Non-pigmented ciliary epithelial cell (primary cell): ENCODE results near the gene QKI.

Experiments used
- DNase-seq: peaks from one replicate; pipeline ENCODE4 v3.0.0-alpha.2; 2010; ENCODE audit warnings: low read depth

Gene QKI

DNA sequence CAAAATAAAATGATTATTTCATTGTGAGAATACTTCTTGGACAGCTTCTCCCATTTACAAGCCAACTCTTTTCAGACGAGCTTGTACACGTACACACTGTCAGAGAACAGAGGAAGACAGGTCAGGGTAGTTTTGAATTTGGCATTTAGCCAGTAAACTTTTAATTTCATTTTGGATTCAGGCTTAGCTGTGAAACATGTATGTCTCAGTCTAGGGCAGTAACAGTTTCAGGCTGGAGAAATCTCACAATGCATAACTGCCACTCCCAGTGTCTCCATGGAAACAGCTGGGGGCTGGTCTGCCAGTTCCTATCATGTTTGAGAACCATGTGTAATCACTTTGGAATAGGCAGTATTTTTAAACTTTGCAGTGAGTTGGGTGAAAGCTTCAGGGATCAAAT is 22.0 kb upstream of the QKI start:
- DNase-seq: no peak

DNA sequence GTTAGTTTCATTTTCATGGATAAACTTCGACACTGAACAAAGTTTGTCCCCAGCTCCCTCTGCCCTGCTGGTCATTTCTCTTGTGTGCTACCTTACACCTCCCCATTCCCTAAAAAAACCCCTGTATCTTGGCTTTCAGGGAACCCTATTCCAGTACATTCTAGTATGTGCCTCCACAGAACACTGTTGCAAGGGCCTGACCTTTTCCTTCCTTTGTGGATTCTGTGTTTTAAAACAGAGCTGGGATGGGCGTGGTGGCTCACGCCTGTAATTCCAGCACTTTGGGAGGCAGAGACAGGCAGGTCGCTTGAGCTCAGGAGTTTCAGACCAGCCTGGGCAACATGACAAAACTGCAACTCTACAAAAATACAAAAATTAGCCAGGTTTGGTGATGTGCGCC is 20.6 kb upstream of the QKI start:
- no peak for DNase-seq

DNA sequence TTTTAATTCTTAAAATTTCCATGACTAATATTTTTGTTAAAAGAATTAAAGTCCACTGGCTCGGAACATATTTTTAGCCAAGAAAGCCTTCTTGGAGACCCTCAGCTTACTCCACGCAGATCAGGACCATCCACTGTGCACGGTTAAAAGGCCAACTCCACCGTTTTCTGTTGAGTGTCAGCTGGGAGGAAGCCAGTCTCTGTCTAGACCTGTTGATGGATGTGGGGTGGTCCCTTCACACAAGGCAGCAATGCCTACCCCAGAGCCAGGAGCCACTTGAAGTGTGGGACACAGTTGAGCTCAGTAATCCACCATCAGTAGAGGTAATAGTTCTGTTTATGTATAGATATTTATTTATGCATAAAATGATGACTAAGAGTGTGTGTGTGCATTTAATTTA is 19.9 kb upstream of the QKI start:
- no peak for DNase-seq

DNA sequence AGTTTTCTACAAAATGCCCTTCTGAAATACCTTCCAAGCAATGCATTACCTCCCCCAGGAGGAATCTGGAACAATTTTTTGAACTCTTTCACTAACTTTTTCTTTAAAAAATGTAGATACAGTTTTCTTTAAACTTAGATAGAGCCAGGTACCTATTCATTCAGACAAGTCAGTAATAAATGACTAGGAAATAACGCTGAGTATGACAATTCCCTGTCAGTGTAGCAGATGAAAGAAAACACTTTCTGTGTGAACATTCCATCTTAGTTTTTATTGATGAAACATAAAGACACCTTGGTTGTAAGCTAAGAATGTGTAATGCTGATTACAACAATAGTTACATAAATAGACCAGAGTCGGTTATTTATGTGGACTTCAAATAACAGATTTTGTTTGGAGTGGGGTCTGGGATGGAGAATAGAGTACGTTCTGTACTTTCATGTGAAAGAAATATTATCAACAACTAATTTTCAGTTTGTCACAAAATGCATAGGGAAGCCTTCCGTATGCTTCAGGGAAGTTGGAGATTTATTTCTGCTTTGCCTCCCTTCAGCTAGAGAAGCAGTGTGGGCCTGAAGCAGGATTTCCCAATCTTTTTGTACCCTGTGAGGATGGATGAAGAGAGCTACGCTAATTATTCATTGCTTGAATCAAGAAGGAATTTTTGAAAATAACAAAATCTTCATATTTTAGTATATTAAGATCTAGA is 19.2 kb upstream of the QKI start:
- no peak for DNase-seq

DNA sequence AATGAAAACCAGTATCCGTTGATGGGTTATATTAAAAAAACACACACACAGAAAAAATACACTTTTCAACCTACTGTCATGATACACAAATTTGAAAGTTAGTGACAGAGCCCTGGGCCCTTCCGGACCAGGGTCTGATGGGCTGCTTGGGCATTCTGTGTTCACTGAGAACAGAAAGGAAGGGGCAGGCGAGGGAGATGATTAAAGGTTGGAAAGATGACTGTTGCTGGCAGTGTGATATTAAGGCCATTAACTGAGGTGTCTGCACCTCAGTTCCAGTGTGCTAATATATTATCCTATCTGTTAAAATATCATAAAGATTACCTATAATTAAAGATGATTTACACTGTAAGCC is 18.7 kb upstream of the QKI start:
- no peak for DNase-seq

DNA sequence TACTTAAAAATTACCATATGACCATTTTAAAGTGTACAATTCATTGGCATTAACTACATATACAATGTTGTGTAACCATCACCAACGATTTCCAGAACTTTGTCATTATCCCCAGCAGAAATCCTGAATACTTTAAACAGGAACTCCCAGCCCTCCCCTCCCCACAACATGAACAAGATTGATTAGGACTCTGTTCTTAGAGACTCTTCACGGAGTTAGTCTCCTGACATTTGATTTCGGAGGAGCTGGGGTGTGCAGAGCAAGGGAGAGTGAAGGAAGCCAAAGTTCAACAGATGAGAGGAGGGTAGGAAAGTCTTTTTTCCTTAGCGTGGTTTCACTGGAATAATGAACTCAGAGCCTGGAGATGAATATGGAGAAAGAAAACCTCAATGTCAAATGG is 17.2 kb upstream of the QKI start:
- no peak for DNase-seq

DNA sequence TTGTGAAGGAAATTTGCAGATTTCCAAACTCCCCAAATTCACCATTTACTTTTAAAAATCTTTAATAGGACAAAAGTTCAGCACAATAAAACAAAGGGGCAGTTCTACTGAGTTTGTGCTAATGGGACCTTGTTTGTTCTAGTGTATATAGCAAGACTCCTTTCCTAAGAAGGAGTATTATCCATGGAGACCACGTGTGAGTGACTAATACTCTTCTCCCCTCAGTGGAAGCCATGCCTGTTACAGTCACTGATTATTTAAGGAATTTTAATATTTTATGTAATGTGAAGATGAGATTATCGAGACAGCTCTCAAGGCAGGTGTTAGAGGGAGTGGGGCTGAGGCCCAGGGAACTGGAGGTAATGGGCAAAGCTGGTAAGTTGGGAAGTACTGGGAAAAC is 16.4 kb upstream of the QKI start:
- DNase-seq: no peak

DNA sequence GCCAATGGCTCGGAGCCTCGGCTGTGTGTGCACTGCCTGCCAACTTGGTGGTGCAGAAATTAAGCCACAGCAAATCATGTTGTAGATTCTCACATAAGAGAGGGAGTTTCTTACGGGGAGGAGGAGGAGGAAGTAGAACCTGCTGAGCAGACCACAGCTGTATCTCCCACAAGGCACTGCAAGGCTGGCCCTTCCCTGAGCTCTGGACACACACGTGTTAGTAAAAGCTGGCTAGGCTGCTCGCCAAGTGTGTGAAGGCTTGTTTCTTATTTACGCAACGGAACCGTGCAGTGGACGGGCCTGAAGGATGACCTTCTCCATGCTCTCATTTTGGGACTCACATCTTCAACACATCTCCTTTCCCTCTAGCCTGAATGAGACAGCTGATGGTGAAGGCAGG is 15.7 kb upstream of the QKI start:
- no peak for DNase-seq

DNA sequence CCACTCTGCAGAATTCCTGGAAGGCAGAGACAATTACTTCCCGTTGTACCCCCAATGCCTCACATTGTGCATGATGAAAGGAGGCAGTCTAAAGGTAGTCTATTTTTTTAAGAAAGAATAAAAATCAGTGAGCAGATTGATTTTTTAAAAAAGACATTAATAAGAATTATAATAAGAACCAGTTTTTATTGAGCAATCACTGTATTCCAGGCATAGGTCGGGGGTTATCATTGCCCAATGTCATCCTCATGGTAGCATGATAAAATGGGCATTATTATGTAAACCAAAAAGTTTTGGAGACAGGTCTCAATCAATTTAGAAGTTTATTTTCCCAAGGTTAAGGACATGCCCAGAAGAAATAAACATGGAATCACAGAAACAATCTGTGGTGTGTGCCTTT is 14.0 kb upstream of the QKI start:
- DNase-seq: no peak

DNA sequence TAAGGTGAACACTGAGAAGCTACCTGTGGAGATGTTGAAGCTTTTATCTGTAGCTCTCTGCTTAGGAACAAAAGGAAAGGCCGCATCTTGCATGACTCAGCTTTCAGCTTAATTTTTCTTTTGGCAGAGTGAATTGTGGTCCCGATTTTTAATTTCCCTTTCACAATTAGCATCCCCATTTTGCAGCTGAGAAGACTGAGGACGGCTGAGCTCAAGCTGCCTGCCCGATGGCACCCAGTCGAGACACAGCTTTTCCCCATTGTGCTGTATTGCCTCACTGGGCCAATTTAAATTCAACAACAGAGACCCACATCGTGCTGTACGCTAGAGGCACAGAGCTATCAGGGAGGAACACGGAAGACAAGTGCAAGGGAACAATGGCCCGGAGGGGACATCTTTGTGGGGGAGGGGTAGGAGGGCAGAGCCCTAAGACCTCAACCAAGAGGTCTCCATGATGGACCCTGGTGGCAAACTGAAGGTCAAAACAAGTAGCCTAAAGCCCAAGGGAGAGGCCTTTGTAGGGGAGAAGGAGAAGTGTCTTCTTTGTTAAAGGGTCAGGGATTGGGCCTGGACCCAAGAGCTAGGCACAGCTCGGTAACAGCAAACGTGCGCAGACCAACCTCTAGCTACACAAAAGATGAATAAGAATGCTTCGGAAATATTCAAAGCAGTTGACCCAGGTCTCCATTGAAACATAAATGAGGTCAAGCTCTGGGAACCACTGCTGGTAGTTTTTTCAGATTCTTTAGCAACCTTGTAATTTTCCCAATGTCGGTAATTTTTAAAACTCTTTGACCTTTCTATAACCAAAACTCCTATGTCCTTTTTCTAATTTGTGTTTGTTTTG is 13.3 kb upstream of the QKI start:
- no peak for DNase-seq

DNA sequence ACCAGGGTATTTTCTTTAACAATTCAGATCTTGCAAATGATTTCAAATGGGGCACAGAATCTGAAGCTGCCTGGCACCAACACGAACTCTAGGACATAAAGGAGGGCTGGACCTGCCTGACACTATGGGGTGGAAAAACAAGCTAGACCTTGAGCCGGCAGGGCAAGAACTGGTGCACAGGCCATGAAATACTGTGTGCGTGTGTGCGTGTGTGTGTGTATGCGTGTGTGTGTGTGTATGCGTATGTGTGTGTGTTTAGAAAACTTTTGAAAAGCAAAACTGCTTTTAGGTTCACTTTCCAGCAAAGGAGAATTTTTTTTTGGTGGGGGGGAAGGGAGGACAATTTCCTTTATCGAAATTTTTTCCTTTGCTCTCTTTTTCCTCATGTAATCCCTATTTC is 11.9 kb upstream of the QKI start:
- DNase-seq: no peak

DNA sequence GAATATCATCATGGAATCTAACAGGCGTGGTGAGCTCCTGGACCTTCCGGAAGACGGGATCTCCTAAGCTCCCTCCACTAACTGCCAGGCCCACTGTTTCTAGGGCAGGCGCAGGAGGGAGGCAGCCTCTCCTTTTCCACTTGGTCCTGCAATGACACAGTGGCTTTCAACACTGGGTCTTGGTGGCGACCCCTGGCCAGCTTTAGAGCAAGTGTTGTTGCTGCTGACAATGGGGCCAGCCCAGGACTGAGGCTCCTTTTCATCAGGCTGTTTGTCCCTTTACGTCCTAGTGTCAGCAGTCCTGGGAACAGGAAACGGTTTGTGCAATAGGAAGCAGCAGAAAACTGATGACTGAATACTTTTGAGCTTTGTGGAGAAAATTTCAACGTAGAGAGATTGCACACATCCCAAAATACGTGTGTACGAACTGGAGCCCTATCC is 9.7 kb upstream of the QKI start:
- no peak for DNase-seq

DNA sequence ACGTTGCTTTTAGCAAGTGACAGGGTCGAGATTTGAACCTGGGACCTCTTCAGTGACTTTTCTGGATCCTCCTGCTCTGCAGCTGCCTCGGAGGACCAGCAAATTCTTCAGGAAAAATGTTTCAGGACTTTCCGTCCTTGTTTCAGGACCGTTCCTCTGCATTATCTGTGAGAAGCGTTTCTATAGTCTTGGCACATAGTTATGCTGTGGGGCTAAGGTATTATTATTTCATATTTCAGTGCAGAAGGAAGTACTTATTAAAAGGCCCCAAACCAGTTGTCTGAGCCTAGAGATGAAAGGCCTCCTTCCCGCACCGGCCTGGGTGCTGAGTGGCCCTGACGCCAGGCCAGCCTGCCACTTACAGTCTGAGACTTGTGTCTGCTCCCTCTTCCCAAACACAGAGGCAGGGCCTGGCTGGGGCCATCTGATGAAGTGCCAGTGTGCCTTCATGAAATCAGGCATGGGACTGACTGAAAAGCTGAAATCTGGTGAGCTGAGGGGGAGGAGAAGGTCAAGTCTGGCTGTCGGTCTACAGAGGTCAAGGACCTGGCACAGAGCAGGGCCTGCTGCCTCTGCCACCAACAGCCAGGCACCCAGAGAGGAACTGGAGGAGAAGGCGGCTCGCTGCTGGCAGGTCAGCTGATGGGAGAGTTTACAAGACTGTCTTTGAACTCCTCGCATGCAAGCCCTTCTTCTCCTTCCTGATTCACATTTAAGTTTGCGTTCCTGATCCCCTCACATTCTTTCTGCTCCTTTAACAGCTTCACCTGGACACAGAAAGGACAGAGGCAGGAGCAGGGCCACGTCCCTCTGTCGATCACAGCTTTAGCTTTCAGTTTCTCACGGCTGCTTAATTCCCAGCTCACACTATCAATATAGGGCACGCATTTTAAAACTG is 8.9 kb upstream of the QKI start:
- no peak for DNase-seq

DNA sequence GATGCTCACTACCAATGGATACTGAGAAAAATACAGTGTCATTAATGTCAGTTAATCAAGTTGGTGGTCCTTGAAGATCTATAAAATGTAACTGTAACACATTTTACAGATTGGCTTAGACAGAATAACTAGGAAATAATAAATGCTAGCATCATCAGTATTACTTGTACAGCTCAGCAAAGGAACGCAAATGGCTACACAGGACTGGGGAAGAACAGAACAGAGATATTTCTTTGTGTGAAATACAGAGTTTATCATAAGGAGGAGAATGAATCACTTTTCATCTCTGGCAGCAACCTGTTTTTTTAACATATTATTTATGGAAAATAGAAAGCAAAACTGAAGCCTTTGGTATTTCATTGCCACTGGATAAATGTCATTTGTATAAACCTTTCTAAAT is 8.2 kb upstream of the QKI start:
- DNase-seq: no peak

DNA sequence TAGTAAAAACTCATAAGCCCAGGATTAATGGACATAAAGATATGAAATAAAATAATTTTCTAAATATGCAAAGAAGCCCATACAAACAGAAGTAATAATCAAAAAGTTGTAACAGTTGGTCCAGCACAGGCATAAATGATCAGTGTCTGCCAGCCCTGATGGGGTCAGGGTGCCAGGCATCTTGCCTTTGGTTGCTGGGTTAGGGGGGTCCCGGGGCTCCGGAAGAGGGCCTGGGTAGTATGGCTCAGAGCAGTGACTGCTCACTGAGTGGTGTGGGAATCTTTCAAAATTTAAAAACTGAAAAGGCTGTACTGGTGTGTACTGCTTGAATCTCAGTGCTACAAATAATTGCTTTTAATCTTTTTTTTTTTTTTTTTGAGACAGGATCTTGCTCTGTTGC is 7.7 kb upstream of the QKI start:
- DNase-seq: no peak

DNA sequence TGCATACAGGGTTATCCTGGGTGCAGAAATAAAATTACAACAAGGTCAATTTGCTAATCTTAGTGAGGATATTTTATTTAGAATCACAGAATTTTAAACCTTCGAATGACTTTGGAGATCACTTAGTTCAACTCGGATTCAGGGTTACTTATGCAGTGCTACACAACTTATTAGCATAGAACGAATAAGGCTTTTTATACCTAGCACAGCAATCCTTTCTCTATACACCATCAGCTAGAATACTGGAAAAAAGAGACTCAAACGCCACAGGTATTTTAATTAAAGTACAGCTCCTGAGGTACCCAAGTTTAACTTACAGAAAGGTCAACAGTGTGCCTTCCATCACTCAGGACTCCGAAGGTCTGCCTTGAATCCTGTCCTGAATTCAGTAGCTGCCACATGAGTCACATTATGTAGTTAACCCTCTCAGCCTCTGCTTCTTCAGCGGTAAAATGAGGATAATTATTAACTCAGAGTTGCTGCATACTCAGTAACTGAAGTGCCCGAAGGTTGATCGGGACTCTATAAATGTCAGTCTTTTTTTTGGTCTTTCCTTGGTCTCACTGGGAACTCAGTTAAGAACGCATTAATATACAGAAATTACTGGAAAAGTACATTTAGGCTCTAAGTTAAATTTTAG is 6.0 kb upstream of the QKI start:
- no peak for DNase-seq

DNA sequence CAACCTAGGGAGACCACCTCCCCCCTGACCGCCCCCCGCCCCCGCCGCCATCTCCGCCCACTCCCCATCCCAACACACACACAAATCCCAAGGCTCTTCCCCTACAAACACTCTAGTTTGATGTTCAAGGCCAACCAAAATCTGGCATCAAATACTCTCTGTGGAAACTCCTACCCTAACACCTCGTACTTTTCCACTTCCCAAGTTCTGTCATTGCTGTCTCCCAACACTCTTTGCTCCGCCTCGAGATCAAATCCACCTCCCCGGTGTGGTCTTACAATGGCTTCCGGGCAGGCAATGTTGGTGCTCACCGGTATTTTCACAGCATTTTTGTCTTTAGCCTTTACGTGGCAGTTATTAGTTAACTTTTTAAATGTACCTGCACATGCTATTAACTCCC is 4.8 kb upstream of the QKI start:
- DNase-seq: no peak

DNA sequence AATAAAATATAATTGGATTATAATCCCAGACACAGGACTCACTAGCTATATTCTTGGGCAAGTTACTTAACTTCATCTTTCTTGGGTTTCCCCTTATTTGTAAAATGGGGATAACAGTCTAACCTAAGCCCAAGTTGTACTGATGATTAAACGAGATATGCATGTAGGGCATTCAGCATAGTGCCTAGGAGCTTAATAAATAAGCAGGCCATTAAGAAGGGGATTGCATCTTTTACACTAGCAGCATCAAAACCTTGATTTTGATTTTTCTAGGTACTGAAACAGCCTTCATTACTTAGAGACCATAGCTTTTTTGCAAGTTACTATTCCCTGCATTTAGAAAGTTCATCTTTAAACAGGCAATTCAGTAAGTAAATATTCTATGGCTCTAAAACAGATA is 2.2 kb upstream of the QKI start:
- DNase-seq: no peak

DNA sequence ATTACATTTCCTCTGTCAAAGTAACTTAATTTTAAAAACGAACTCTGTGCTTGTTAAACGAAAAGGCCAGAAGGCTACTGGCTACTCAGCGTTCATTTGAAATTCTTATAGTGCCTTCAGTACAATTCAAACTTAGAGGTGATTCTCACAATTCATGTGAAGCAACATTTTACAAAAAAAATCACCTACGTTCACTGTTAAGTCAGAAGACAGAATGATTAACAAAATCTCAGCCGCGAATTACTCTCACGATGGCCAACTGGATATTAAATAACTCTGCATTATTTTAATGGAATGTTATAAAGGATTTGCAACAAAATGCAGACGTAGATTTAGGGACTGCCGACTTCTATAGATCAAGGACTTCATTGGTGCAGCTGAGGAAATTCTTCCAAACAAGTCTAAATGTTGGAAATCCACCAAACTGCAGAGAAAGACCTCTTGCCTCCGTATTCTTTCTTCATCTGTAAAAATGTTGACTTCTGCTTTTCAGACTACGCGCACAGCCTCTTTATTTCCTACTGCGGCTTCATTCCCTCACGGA is 1.6 kb upstream of the QKI start:
- no peak for DNase-seq

DNA sequence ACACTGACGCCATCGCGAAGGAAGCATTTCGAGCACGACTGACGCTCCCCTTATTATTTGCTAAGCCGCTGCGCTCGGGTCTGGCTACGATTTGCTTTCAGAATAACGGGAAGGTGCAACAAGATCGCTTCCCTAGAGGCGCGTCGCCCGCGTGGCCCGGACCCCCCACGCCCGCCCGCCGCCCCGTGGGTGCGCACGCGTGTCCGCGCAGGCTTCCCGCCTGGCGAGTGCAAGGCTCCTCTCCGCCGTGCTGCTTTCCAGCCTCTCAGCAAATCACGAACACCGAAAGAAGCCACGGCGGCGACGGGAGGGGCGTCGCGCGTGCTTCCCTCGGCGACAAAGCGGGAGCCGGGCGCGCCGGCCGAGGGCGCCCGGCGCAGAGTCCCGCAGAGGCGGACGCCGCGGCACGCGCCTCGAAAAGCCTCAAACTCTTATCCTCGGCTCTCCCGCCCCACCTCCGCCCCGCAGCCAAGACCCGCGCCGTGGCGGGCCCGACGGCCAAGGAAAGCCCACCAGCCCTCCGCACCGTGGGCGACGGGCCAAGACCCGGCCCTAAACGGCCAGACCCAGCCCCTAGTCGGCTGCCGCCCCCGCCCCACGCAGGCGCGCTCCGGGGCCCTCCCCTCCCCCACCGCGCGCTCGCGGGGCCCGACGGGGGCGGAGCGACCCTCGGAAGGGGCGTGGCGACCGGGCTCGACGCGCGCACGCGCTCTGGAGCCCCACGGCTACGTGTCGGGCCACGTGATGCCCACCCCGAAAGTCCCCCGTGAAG is 987 bp upstream of the QKI start:
- no peak for DNase-seq

DNA sequence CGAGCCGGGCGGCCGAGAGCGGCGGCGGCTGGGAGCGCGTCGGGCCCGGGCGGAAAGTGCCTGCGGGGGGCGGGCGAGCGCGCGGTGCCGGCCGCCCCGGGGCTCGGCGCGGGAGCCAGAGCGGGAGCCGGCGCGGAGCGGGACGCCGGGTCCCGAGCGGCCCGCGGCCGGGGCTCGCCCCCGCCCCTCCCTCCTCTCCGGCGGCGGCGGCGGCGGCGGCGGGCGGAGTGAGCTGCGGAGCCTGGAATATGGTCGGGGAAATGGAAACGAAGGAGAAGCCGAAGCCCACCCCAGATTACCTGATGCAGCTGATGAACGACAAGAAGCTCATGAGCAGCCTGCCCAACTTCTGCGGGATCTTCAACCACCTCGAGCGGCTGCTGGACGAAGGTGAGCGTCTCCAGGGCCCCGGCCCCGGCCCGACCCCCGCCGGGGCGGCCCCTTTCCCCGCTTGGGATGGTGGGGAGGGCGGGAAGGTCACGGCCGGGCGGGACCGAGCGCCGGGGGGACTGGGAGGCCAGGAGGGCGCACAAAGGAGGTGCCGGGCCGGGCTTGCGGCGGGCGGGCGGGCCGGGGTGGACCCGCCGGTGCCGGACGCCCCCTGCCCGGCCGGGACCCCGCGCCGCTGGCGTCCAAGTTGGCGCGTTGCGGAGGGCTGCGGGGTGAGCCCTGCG is 565 bp downstream of the QKI start:
- no peak for DNase-seq
